Measurements from ENCODE around the gene CHTF8.
A peak's percentile ranks its signal among the peaks of the same experiment; 100 is the strongest.

GRCh38 chr16:69106491-69107315, 25.7 kb downstream of the CHTF8 start:
- TF ChIP-seq REST (IDR thresholded peaks at IDR 0.05; ENCODE audit: low read depth): no peak
- no peak for TF ChIP-seq EGR1 (IDR thresholded peaks at IDR 0.05)
- TF ChIP-seq CEBPB (IDR thresholded peaks at IDR 0.05): no peak
- no peak for TF ChIP-seq CREB1 (IDR thresholded peaks at IDR 0.05; ENCODE audit: low read depth)
- TF ChIP-seq MAX (IDR thresholded peaks at IDR 0.05): no peak
- TF ChIP-seq EP300 (IDR thresholded peaks at IDR 0.05; ENCODE audit: borderline replicate concordance): no peak
- TF ChIP-seq ZBTB7A (IDR thresholded peaks at IDR 0.05; ENCODE audit: low read depth): peak; percentile 57; the same call in 1 of the 2 replicates

Measured in Ishikawa (cell line).